Measurements from ENCODE around the gene CCDC120.

GRCh38 chrX:49039598-49040375 is 19.0 kb upstream of the CCDC120 start:
- TF ChIP-seq CTCF (IDR thresholded peaks at IDR 0.05; ENCODE audit: poor library complexity, severe bottlenecking) (no peak), EZH2 (IDR thresholded peaks at IDR 0.05; ENCODE audit: borderline replicate concordance, insufficient read depth, low read length, poor library complexity, severe bottlenecking) (no peak), POLR2AphosphoS5 (IDR thresholded peaks at IDR 0.05) (no peak), EP300 (conservative IDR thresholded peaks at IDR 0.05; ENCODE audit: poor library complexity, severe bottlenecking) (no peak), SMC3 (conservative IDR thresholded peaks at IDR 0.05; ENCODE audit: poor library complexity) (no peak), REST (IDR thresholded peaks at IDR 0.05; ENCODE audit: borderline replicate concordance) (no peak)

Data from neural cell (in vitro differentiated cells).